Neural progenitor cell (in vitro differentiated cells): ENCODE results near the gene TMPRSS9. TPM values are rescaled to one million over a fixed set of nuclear protein-coding genes. Genes with fewer than 3 reads are reported as not detected.

Source experiments
- DNase-seq: peaks from one replicate; pipeline ENCODE4 v3.0.0-alpha.2; 2016; ENCODE audit warnings: low spot score
- H2AFZ ChIP-seq: fragments of 200-600 bp; sonication (generic); replicated peaks from 2 replicates; pipeline ENCODE4 v1.6.1; 2016; ENCODE audit warnings: antibody characterized with exemption
- H3F3A ChIP-seq: fragments of 200-600 bp; sonication (generic); 2 replicates; pipeline ENCODE4 v1.6.1; 2016; ENCODE audit warnings: antibody characterized with exemption, low read depth
- H3K27ac ChIP-seq: fragments of 200-600 bp; sonication (generic); 2 replicates; pipeline ENCODE4 v1.5.1; 2016; ENCODE audit warnings: mild to moderate bottlenecking
- H3K27me3 ChIP-seq: fragments of 200-600 bp; sonication (generic); 2 replicates; pipeline ENCODE4 v1.6.1; 2016; ENCODE audit warnings: mild to moderate bottlenecking, moderate library complexity
- H3K36me3 ChIP-seq: fragments of 200-600 bp; sonication (generic); 2 replicates; pipeline ENCODE4 v1.5.1; 2016
- H3K4me1 ChIP-seq: fragments of 200-600 bp; sonication (generic); 2 replicates; pipeline ENCODE4 v1.6.1; 2016; ENCODE audit warnings: mixed run types
- H3K4me2 ChIP-seq: fragments of 200-600 bp; sonication (generic); 2 replicates; pipeline ENCODE4 v1.6.1; 2016
- H3K4me3 ChIP-seq: fragments of 200-600 bp; sonication (generic); 2 replicates; pipeline ENCODE4 v1.5.1; 2016
- H3K79me2 ChIP-seq: fragments of 200-600 bp; sonication (generic); 2 replicates; pipeline ENCODE4 v1.6.1; 2016; ENCODE audit warnings: low read depth
- H3K9ac ChIP-seq: fragments of 200-600 bp; sonication (generic); 2 replicates; pipeline ENCODE4 v1.6.1; 2016
- H3K9me3 ChIP-seq: fragments of 200-600 bp; sonication (generic); 2 replicates; pipeline ENCODE4 v1.5.1; 2016; ENCODE audit warnings: low read depth
- H4K20me1 ChIP-seq: fragments of 200-600 bp; sonication (generic); 2 replicates; pipeline ENCODE4 v1.6.1; 2016; ENCODE audit warnings: low read depth
- H3K27ac Mint-ChIP-seq: 3 replicates; pipeline ENCODE4 v1.8.0; 2021; ENCODE audit warnings: mixed read lengths
- H3K27me3 Mint-ChIP-seq: 2 replicates; pipeline ENCODE4 v1.8.0; 2022; ENCODE audit warnings: low read depth, mild to moderate bottlenecking, inconsistent platforms, moderate library complexity, mixed read lengths; ENCODE audit not compliant: insufficient read depth
- H3K36me3 Mint-ChIP-seq: 3 replicates; pipeline ENCODE4 v1.8.0; 2021; ENCODE audit warnings: mixed read lengths
- H3K4me1 Mint-ChIP-seq: 3 replicates; pipeline ENCODE4 v1.8.0; 2021; ENCODE audit warnings: mixed read lengths
- H3K4me3 Mint-ChIP-seq: 3 replicates; pipeline ENCODE4 v1.8.0; 2021; ENCODE audit warnings: mild to moderate bottlenecking, moderate library complexity, mixed read lengths
- H3K9me3 Mint-ChIP-seq: 3 replicates; pipeline ENCODE4 v1.8.0; 2020; ENCODE audit warnings: mixed read lengths
- EZH2 ChIP-seq: fragments of 200-600 bp; sonication (generic); IDR thresholded peaks from 2 replicates; pipeline ENCODE4 v1.6.1; 2017; ENCODE audit warnings: antibody characterized with exemption, mild to moderate bottlenecking, moderate library complexity
- EZH2phosphoT487 ChIP-seq: fragments of 200-600 bp; sonication (generic); IDR thresholded peaks from 2 replicates; pipeline ENCODE4 v1.6.1; 2017; ENCODE audit warnings: antibody characterized with exemption
- total RNA-seq: library from RNA; depleted of rRNA; stranded (reverse); fragments of >200 nt; gene quantifications from 2 replicates; pipeline ENCODE4 v1.2.3, GENCODE V29; 2015; ENCODE audit warnings: low replicate concordance
- TF ChIP-seq, protein P1 (sequence below): fragments of 200-600 bp; sonication (generic); IDR thresholded peaks from 2 replicates; pipeline ENCODE4 v1.5.1; 2017; ENCODE audit warnings: antibody characterized with exemption, mild to moderate bottlenecking

Gene TMPRSS9
- total RNA-seq, 1 donor from 2014 or later = not detected

DNA sequence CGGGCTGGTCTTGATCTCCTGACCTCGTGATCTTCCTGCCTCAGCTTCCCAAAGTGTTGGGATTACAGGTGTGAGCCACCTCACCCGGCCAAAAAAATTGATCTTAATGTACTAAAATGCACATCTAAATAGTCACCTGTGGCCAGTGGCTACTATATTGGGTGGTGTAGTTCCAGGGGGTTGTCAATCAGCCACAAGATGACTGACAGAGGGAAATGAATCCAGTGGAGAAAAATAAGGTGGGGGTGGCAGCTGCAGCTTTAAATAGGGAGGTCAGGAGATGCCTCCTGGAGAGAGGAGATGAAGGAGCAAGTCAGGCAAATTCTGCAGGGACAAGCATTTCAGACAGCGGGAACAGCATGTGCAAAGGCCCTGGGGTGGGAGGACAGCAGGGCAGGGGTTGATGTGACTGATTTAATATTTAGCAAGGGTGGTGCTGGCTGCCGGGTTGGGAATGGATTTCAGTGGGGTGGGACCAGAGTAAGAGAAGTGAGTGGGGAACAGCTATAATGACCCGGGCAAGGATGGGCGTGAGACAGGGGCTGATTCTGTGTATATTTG lies 49.4 kb downstream of the TMPRSS9 start:
- H3K4me1 Mint-ChIP-seq = no peaks in the 10 kb centered on the region
- no peaks in the 10 kb centered on the region for H3K4me1 ChIP-seq
- no peak overlapping the region for H3K9ac ChIP-seq
- H3K9me3 ChIP-seq = no peaks in the 10 kb centered on the region
- no peaks in the 10 kb centered on the region for H3K79me2 ChIP-seq
- peak overlapping the region; percentile 67 for H3K4me3 Mint-ChIP-seq
- TF ChIP-seq, protein P1, sequence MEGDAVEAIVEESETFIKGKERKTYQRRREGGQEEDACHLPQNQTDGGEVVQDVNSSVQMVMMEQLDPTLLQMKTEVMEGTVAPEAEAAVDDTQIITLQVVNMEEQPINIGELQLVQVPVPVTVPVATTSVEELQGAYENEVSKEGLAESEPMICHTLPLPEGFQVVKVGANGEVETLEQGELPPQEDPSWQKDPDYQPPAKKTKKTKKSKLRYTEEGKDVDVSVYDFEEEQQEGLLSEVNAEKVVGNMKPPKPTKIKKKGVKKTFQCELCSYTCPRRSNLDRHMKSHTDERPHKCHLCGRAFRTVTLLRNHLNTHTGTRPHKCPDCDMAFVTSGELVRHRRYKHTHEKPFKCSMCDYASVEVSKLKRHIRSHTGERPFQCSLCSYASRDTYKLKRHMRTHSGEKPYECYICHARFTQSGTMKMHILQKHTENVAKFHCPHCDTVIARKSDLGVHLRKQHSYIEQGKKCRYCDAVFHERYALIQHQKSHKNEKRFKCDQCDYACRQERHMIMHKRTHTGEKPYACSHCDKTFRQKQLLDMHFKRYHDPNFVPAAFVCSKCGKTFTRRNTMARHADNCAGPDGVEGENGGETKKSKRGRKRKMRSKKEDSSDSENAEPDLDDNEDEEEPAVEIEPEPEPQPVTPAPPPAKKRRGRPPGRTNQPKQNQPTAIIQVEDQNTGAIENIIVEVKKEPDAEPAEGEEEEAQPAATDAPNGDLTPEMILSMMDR = no peak
- no peak for TF ChIP-seq EZH2phosphoT487
- no peak for TF ChIP-seq EZH2
- peaks cover 10% of the 10 kb centered on the region for H3K9me3 Mint-ChIP-seq
- H2AFZ ChIP-seq = no peak overlapping the region
- no peaks in the 10 kb centered on the region for H3K36me3 ChIP-seq
- peaks cover 4% of the 10 kb centered on the region for H3F3A ChIP-seq
- H4K20me1 ChIP-seq = no peaks in the 10 kb centered on the region
- no peak for DNase-seq
- no peak overlapping the region for H3K4me3 ChIP-seq
- no peak overlapping the region for H3K27ac Mint-ChIP-seq
- peaks cover 7% of the 10 kb centered on the region for H3K27me3 Mint-ChIP-seq
- no peaks in the 10 kb centered on the region for H3K27me3 ChIP-seq
- H3K27ac ChIP-seq = no peak overlapping the region
- no peak overlapping the region for H3K4me2 ChIP-seq
- H3K36me3 Mint-ChIP-seq = no peaks in the 10 kb centered on the region

DNA sequence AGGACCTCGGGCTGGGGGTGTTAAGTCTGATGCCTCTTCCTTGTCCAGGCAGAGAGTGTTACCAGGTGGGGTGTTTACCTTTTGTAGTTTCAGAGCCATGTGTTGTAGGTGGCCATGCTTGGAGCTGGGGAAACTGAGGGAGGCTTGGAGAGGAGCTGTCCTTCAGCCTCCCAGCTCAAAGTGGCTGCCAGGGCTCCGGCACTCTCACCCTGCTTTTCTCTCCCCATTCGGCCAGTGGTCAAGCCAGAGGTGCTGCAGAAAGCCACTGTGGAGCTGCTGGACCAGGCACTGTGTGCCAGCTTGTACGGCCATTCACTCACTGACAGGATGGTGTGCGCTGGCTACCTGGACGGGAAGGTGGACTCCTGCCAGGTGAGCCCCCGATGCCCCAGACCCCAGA lies 50.0 kb downstream of the TMPRSS9 start:
- H3K4me3 Mint-ChIP-seq = no peak overlapping the region
- H3K4me1 Mint-ChIP-seq = no peaks in the 10 kb centered on the region
- H3K9me3 ChIP-seq = no peaks in the 10 kb centered on the region
- TF ChIP-seq, protein P1 = no peak
- no peak for TF ChIP-seq EZH2
- no peak for TF ChIP-seq EZH2phosphoT487
- no peak overlapping the region for H3K27ac Mint-ChIP-seq
- no peaks in the 10 kb centered on the region for H3K36me3 ChIP-seq
- no peak overlapping the region for H3K9ac ChIP-seq
- no peaks in the 10 kb centered on the region for H3K79me2 ChIP-seq
- peaks cover 7% of the 10 kb centered on the region for H3K9me3 Mint-ChIP-seq
- H3K36me3 Mint-ChIP-seq = no peaks in the 10 kb centered on the region
- H3K27me3 Mint-ChIP-seq = peaks cover 7% of the 10 kb centered on the region
- H3K4me1 ChIP-seq = no peaks in the 10 kb centered on the region
- H3K27ac ChIP-seq = no peak overlapping the region
- H2AFZ ChIP-seq = no peak overlapping the region
- H3F3A ChIP-seq = peaks cover 4% of the 10 kb centered on the region
- H3K4me2 ChIP-seq = no peak overlapping the region
- H4K20me1 ChIP-seq = no peaks in the 10 kb centered on the region
- no peak overlapping the region for H3K4me3 ChIP-seq
- H3K27me3 ChIP-seq = no peaks in the 10 kb centered on the region
- no peak for DNase-seq

DNA sequence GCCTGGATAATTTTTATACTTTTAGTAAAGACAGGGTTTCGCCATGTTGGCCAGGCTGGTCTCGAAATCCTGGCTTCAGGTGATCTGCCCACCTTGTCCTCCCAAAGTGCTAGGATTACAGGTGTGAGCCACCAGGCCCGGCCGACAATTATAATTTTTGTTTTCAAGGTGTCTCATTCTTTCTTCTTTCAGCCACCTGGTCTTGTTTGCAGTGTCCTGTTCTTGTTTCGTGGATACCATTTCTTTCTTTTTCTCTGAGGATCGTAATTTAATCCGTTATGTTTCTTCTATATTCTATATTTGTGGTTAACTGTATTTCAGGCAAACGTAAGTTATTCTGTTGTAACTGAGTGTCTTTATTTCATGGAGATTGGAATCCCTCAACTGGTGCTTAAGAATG lies 51.6 kb downstream of the TMPRSS9 start:
- no peak overlapping the region for H3K9ac ChIP-seq
- peaks cover 4% of the 10 kb centered on the region for H3F3A ChIP-seq
- Mint-ChIP-seq H3K27ac (no peak overlapping the region), H3K4me1 (no peaks in the 10 kb centered on the region), H3K4me3 (no peak overlapping the region), H3K27me3 (peaks cover 7% of the 10 kb centered on the region), H3K9me3 (peaks cover 7% of the 10 kb centered on the region), H3K36me3 (no peaks in the 10 kb centered on the region)
- H4K20me1 ChIP-seq = no peaks in the 10 kb centered on the region
- no peak overlapping the region for H2AFZ ChIP-seq
- H3K27ac ChIP-seq = no peak overlapping the region
- H3K27me3 ChIP-seq = no peaks in the 10 kb centered on the region
- no peak overlapping the region for H3K4me3 ChIP-seq
- TF ChIP-seq EZH2phosphoT487 (no peak), EZH2 (no peak)
- TF ChIP-seq, protein P1 = no peak
- no peaks in the 10 kb centered on the region for H3K4me1 ChIP-seq
- no peaks in the 10 kb centered on the region for H3K9me3 ChIP-seq
- H3K36me3 ChIP-seq = no peaks in the 10 kb centered on the region
- no peaks in the 10 kb centered on the region for H3K79me2 ChIP-seq
- DNase-seq = no peak
- H3K4me2 ChIP-seq = no peak overlapping the region
